HG02938 (cell line): ENCODE measurements around the gene ZNF560.
"Not testable (repeated sequence)": the region's sequence is repeated elsewhere in the genome, so short reads cannot be mapped to it uniquely, and the experiment has no call there.

Experiments
- ATAC-seq: cut with Tn5 transposase; IDR thresholded peaks from one replicate; pipeline ENCODE4 v1.9.1; 2021; ENCODE audit warnings: mild to moderate bottlenecking, moderate library complexity; ENCODE audit not compliant: unreplicated experiment

The ZNF560 gene

GRCh38 chr19:9498183-9498902 lies at the start of gene ZNF560:
Gene ZNF560 (minus strand): TSS chr19:9498616. CDS start chr19:9475313, 23,303 bp downstream.
- ATAC-seq, result no peak

- no peak for ATAC-seq
Observed at GRCh38 chr19:9547870-9548269, 49.5 kb upstream of the ZNF560 start.

- not testable (repeated sequence) for ATAC-seq
Observed at GRCh38 chr19:9541281-9541680, 42.9 kb upstream of the ZNF560 start.

GRCh38 chr19:9539921-9540320 lies 41.5 kb upstream of the ZNF560 start:
- ATAC-seq, result not testable (repeated sequence)

- not testable (repeated sequence) for ATAC-seq
Observed at GRCh38 chr19:9539201-9539600, 40.8 kb upstream of the ZNF560 start.

GRCh38 chr19:9538183-9539058 lies 40.0 kb upstream of the ZNF560 start, which contains the start of gene ZNF426:
Gene ZNF426 (minus strand): TSS chr19:9538645. CDS start chr19:9536232, 2,413 bp downstream.
- peak; percentile 71 for ATAC-seq

- ATAC-seq, result no peak
Observed at GRCh38 chr19:9535934-9536333, 37.5 kb upstream of the ZNF560 start.

- no peak for ATAC-seq
Observed at GRCh38 chr19:9531933-9532332, 33.5 kb upstream of the ZNF560 start.

- no peak for ATAC-seq
Observed at GRCh38 chr19:9528757-9529336, 30.4 kb upstream of the ZNF560 start.

- ATAC-seq, result no peak
Observed at GRCh38 chr19:9523885-9524474, 25.6 kb upstream of the ZNF560 start.

GRCh38 chr19:9507285-9507684 lies 8.9 kb upstream of the ZNF560 start:
- ATAC-seq, result no peak

GRCh38 chr19:9500796-9501195 lies 2.4 kb upstream of the ZNF560 start:
- no peak for ATAC-seq

GRCh38 chr19:9494096-9494495 lies 4.3 kb downstream of the ZNF560 start:
- no peak for ATAC-seq

- ATAC-seq, result no peak
Observed at GRCh38 chr19:9487016-9487415, 11.4 kb downstream of the ZNF560 start.

- ATAC-seq, result no peak
Observed at GRCh38 chr19:9485140-9485539, 13.3 kb downstream of the ZNF560 start.

GRCh38 chr19:9474975-9475374 lies 23.4 kb downstream of the ZNF560 start:
- ATAC-seq, result no peak

GRCh38 chr19:9467161-9467560 lies 31.3 kb downstream of the ZNF560 start:
- no peak for ATAC-seq

GRCh38 chr19:9461938-9462337 lies 36.5 kb downstream of the ZNF560 start:
- ATAC-seq, result no peak

- ATAC-seq, result no peak
Observed at GRCh38 chr19:9456018-9456689, 42.3 kb downstream of the ZNF560 start.

GRCh38 chr19:9453953-9454352 lies 44.5 kb downstream of the ZNF560 start:
- no peak for ATAC-seq

- ATAC-seq, result no peak
Observed at GRCh38 chr19:9445037-9445436, 53.4 kb downstream of the ZNF560 start.
